DOHH2 (cell line): ENCODE measurements around the gene NEK11.

Experiments used
- EZH2phosphoT487 ChIP-seq: fragments of 200-600 bp; sonication (generic); IDR thresholded peaks from 2 replicates; pipeline ENCODE4 v1.6.1; 2017; ENCODE audit warnings: borderline replicate concordance, mild to moderate bottlenecking, antibody characterized with exemption, low read length, moderate library complexity, mixed read lengths
- TF ChIP-seq, protein P1 (sequence below): fragments of 200-600 bp; sonication (generic); IDR thresholded peaks from one replicate; pipeline ENCODE4 v1.5.1; 2014; ENCODE audit warnings: antibody characterized with exemption, mild to moderate bottlenecking, low read depth, low read length; ENCODE audit not compliant: poor library complexity, severe bottlenecking

DNA sequence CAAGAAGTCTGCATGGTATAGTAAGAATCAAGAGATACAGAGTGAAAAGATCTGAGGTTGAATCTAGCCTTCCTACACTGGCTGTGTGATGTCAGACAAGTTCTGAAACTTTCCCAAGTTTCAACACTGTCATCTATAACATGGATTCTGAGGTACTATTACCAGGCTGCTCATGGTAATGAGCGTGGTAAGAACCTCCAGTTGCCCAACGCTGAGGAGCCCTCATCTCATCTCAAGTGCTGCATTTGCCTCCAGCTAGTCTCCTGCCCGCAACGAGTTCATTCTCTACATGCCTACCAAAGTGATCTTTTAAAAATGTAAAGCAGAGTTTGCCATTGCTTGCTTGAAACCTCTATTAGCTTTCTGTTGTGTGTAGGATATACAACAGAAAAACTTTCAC is 168.1 kb downstream of the NEK11 start:
- TF ChIP-seq, protein P1, sequence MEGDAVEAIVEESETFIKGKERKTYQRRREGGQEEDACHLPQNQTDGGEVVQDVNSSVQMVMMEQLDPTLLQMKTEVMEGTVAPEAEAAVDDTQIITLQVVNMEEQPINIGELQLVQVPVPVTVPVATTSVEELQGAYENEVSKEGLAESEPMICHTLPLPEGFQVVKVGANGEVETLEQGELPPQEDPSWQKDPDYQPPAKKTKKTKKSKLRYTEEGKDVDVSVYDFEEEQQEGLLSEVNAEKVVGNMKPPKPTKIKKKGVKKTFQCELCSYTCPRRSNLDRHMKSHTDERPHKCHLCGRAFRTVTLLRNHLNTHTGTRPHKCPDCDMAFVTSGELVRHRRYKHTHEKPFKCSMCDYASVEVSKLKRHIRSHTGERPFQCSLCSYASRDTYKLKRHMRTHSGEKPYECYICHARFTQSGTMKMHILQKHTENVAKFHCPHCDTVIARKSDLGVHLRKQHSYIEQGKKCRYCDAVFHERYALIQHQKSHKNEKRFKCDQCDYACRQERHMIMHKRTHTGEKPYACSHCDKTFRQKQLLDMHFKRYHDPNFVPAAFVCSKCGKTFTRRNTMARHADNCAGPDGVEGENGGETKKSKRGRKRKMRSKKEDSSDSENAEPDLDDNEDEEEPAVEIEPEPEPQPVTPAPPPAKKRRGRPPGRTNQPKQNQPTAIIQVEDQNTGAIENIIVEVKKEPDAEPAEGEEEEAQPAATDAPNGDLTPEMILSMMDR, result no peak
- no peak for TF ChIP-seq EZH2phosphoT487
